SK-N-SH (cell line): ENCODE results near the gene MTFMT. TPM values are rescaled to one million over a fixed set of nuclear protein-coding genes. Genes with fewer than 3 reads are reported as not detected.

Experiments
- CTCF ChIA-PET: fragments of 300-600, 350-600 bp; formaldehyde crosslinking; extraction: SDS; loops from one replicate; lab custom pipeline; 2021; lab: Yijun Ruan, JAX
- POLR2A ChIA-PET: fragments of 350-600 bp; sonication (Branson Sonifier 250); formaldehyde crosslinking; extraction: SDS; loops from one replicate; lab custom pipeline; 2020; ENCODE audit warnings: antibody characterized with exemption, inconsistent platforms; lab: Yijun Ruan, JAX
- DNase-seq: peaks from one replicate; pipeline ENCODE4 v3.0.0; 2012
- H2AFZ ChIP-seq: fragments of 200-600 bp; sonication (generic); 2 replicates; pipeline ENCODE4 v1.8.1; 2016; ENCODE audit warnings: antibody characterized with exemption, mild to moderate bottlenecking, low read depth
- H3F3A ChIP-seq: fragments of 200-600 bp; sonication (generic); replicated peaks from 2 replicates; pipeline ENCODE3; 2016; ENCODE audit warnings: antibody characterized with exemption, mild to moderate bottlenecking; ENCODE audit not compliant: insufficient read depth
- H3K27ac ChIP-seq, 2 experiments: fragments of 200-500 bp in 1 of 2; fragments of 200-600 bp in 1 of 2; sonication (Bioruptor generic) in 1 of 2; sonication (generic), shearing (Covaris generic) in 1 of 2; 2 replicates each; pipeline versions ENCODE4 v1.5.1 to v1.6.1; 2014 to 2016; ENCODE audit warnings: low read depth in 2 of 2, inconsistent platforms in 1 of 2, low read length in 1 of 2, mild to moderate bottlenecking in 1 of 2, mixed read lengths in 1 of 2
- H3K27me3 ChIP-seq: fragments of 200-600 bp; sonication (generic), shearing (Covaris generic); 2 replicates; pipeline ENCODE4 v1.6.1; 2016; ENCODE audit warnings: mixed run types; ENCODE audit not compliant: insufficient read depth
- H3K36me3 ChIP-seq, 2 experiments: fragments of 200-500 bp in 1 of 2; fragments of 200-600 bp in 1 of 2; sonication (Bioruptor generic) in 1 of 2; sonication (generic) in 1 of 2; replicated peaks in 1 of 2; 2 replicates each; pipeline versions ENCODE3 to v1.5.1; 2014 to 2016; ENCODE audit warnings: low read length in 1 of 2, mild to moderate bottlenecking in 1 of 2; ENCODE audit not compliant: insufficient read depth in 2 of 2, control insufficient read depth in 1 of 2
- H3K4me1 ChIP-seq, 2 experiments: fragments of 200-500 bp in 1 of 2; fragments of 200-600 bp in 1 of 2; sonication (Bioruptor generic) in 1 of 2; sonication (generic), shearing (Covaris generic) in 1 of 2; 2 replicates each; pipeline versions ENCODE4 v1.5.1 to v1.6.1; 2014 to 2016; ENCODE audit warnings: low read depth in 1 of 2, low read length in 1 of 2, mixed run types in 1 of 2; ENCODE audit not compliant: insufficient read depth in 2 of 2, control insufficient read depth in 1 of 2
- H3K4me2 ChIP-seq: fragments of 200-600 bp; sonication (generic), shearing (Covaris generic); 2 replicates; pipeline ENCODE4 v1.6.1; 2017; ENCODE audit warnings: mixed run types
- H3K4me3 ChIP-seq, 2 experiments: fragments of 200-500 bp in 1 of 2; fragments of 200-600 bp in 1 of 2; sonication (Bioruptor generic) in 1 of 2; sonication (generic), shearing (Covaris generic) in 1 of 2; 2 replicates each; pipeline versions ENCODE4 v1.5.1 to v1.8.1; 2014 to 2016; ENCODE audit warnings: low read depth in 2 of 2, inconsistent platforms in 1 of 2, low read length in 1 of 2, mild to moderate bottlenecking in 1 of 2, mixed read lengths in 1 of 2, moderate library complexity in 1 of 2
- H3K79me2 ChIP-seq: fragments of 200-600 bp; sonication (generic); 2 replicates; pipeline ENCODE4 v1.8.1; 2017; ENCODE audit warnings: mild to moderate bottlenecking; ENCODE audit not compliant: insufficient read depth
- H3K9ac ChIP-seq: fragments of 200-600 bp; sonication (generic); 2 replicates; pipeline ENCODE4 v1.6.1; 2017; ENCODE audit warnings: mixed run types
- H3K9me2 ChIP-seq: fragments of 200-600 bp; sonication (generic); 2 replicates; pipeline ENCODE4 v1.6.1; 2017; ENCODE audit warnings: mixed run types
- H3K9me3 ChIP-seq: fragments of 200-600 bp; sonication (generic); 2 replicates; pipeline ENCODE4 v1.6.1; 2017; ENCODE audit warnings: mixed run types, mild to moderate bottlenecking, moderate library complexity
- H4K20me1 ChIP-seq: fragments of 200-600 bp; sonication (generic); 2 replicates; pipeline ENCODE4 v1.6.1; 2017; ENCODE audit warnings: mild to moderate bottlenecking, mixed run types; ENCODE audit not compliant: insufficient read depth
- CHD2 ChIP-seq: fragments of 150-350 bp; IDR thresholded peaks from 2 replicates; pipeline ENCODE4 v1.6.1; 2018; ENCODE audit warnings: low read length; ENCODE audit not compliant: partially characterized antibody
- ELF1 ChIP-seq: IDR thresholded peaks from 2 replicates; pipeline ENCODE4 v1.4.0; 2012
- EP300 ChIP-seq, 2 experiments: IDR thresholded peaks; 2 replicates each; pipeline versions ENCODE4 v1.4.0 to v1.6.1; 2012; ENCODE audit warnings: borderline replicate concordance in 1 of 2, low read depth in 1 of 2, low read length in 1 of 2
- EZH2phosphoT487 ChIP-seq: fragments of 200-600 bp; sonication (generic); IDR thresholded peaks from 2 replicates; pipeline ENCODE4 v1.6.1; 2017; ENCODE audit warnings: low read depth, mixed run types, mild to moderate bottlenecking, antibody characterized with exemption, moderate library complexity, borderline replicate concordance
- FOXM1 ChIP-seq: IDR thresholded peaks from 2 replicates; pipeline ENCODE4 v1.4.0; 2012; ENCODE audit warnings: low read depth, mild to moderate bottlenecking
- GABPA ChIP-seq: IDR thresholded peaks from 2 replicates; pipeline ENCODE4 v1.4.0; 2012; ENCODE audit warnings: low read depth, mild to moderate bottlenecking
- POLR2AphosphoS5 ChIP-seq: IDR thresholded peaks from 2 replicates; pipeline ENCODE4 v1.6.1; 2012; ENCODE audit warnings: low read depth, low read length
- RAD21 ChIP-seq: IDR thresholded peaks from 2 replicates; pipeline ENCODE4 v1.6.1; 2012; ENCODE audit warnings: mild to moderate bottlenecking, low read length
- RFX5 ChIP-seq: IDR thresholded peaks from 2 replicates; pipeline ENCODE4 v1.6.1; 2012; ENCODE audit warnings: mild to moderate bottlenecking, improper control_type of control experiment, low read length
- RXRA ChIP-seq: IDR thresholded peaks from 2 replicates; pipeline ENCODE4 v1.4.0; 2012; ENCODE audit warnings: low read depth, mild to moderate bottlenecking, borderline replicate concordance
- SMC3 ChIP-seq: IDR thresholded peaks from 2 replicates; pipeline ENCODE4 v1.6.1; 2012; ENCODE audit warnings: low read depth, low read length, improper control_type of control experiment
- TAF1 ChIP-seq: IDR thresholded peaks from 2 replicates; pipeline ENCODE4 v1.6.1; 2012; ENCODE audit warnings: low read depth, mild to moderate bottlenecking, low read length, moderate library complexity, borderline replicate concordance
- TEAD4 ChIP-seq: IDR thresholded peaks from 2 replicates; pipeline ENCODE4 v1.4.0; 2012; ENCODE audit warnings: mild to moderate bottlenecking, borderline replicate concordance; ENCODE audit not compliant: insufficient read depth
- YY1 ChIP-seq: IDR thresholded peaks from 2 replicates; pipeline ENCODE4 v1.4.0; 2012; ENCODE audit warnings: low read depth, mild to moderate bottlenecking
- WGBS: methylation state at CpG from one replicate; pipeline ENCODE4 v1.1.6; 2017; ENCODE audit warnings: low lambda C conversion rate; 5-methylcytosine and 5-hydroxymethylcytosine counted together
- polyA plus RNA-seq, 3 experiments: library from polyadenylated mRNA; depleted of rRNA; stranded (reverse); fragments of >200 nt; gene quantifications; 2 replicates each; pipeline ENCODE4 v1.2.3, GENCODE V29; 2012
- TF ChIP-seq, protein P1 (sequence below): IDR thresholded peaks from 2 replicates; pipeline ENCODE4 v1.6.1; 2012; ENCODE audit warnings: mild to moderate bottlenecking, low read depth, low read length, moderate library complexity
- TF ChIP-seq, protein P2 (sequence below): IDR thresholded peaks from 2 replicates; pipeline ENCODE4 v1.4.0; 2012; ENCODE audit warnings: low read depth

MTFMT gene
- polyA plus RNA-seq, 1 of the 3 experiments (the other 2 are of a cell fraction): 12.1 TPM

DNA sequence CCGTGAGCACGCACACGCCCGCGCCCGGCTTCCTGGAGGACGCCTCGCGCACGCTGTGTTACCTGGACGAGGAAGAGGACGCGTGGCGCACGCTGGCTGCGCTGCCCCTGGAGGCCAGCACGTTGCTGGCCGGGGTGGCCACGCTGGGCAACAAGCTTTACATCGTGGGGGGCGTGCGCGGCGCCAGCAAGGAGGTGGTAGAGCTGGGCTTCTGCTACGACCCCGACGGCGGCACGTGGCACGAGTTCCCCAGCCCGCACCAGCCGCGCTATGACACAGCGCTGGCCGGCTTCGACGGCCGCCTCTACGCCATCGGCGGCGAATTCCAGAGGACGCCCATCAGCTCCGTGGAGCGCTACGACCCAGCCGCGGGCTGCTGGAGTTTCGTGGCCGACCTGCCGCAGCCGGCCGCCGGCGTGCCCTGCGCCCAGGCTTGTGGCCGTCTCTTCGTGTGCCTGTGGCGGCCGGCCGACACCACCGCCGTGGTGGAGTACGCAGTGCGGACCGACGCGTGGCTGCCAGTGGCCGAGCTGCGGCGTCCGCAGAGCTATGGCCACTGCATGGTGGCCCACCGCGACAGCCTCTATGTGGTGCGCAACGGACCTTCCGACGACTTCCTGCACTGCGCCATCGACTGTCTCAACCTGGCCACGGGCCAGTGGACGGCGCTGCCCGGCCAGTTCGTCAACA is 48.0 kb upstream of the MTFMT start:
- no peak for DNase-seq
- H3K27ac ChIP-seq: no peak overlapping the region
- H4K20me1 ChIP-seq: no peaks in the 10 kb centered on the region
- H3K9ac ChIP-seq: no peak overlapping the region
- no peaks in the 10 kb centered on the region for H3F3A ChIP-seq
- no peak overlapping the region for H3K4me3 ChIP-seq
- no peak overlapping the region for H2AFZ ChIP-seq
- 75% methylated on average over 23 of the region's 85 CpGs for WGBS
- no peak for TF ChIP-seq GABPA
- TF ChIP-seq SMC3: no peak
- TF ChIP-seq RXRA: no peak
- TF ChIP-seq FOXM1: no peak
- TF ChIP-seq CHD2: no peak
- no peak for TF ChIP-seq EZH2phosphoT487
- TF ChIP-seq RFX5: no peak
- TF ChIP-seq EP300 (IDR thresholded peaks at IDR 0.05; ENCODE audit: borderline replicate concordance in 1 of 2, low read depth in 1 of 2, low read length in 1 of 2): no peak
- no peak overlapping the region for H3K4me2 ChIP-seq
- no peaks in the 10 kb centered on the region for H3K79me2 ChIP-seq
- H3K9me2 ChIP-seq: no peaks in the 10 kb centered on the region
- peaks cover 0 to 1% of the 10 kb centered on the region in 2 experiments; a peak in 1 of 4 replicates for H3K4me1 ChIP-seq
- 0 out of 2 replicates have a peak, but pooled peaks cover 6% of the 10 kb centered on the region for H3K27me3 ChIP-seq
- CTCF ChIA-PET: interaction anchor here (0.8 to 4.6 kb wide), 10 partner anchors 9 to 43 kb away, joined by 3 to 39 read pairs (median 4); partner anchors contain the start of gene RASL12
- no peaks in the 10 kb centered on the region for H3K36me3 ChIP-seq
- POLR2A ChIA-PET: no interaction called here
- no peaks in the 10 kb centered on the region for H3K9me3 ChIP-seq

DNA sequence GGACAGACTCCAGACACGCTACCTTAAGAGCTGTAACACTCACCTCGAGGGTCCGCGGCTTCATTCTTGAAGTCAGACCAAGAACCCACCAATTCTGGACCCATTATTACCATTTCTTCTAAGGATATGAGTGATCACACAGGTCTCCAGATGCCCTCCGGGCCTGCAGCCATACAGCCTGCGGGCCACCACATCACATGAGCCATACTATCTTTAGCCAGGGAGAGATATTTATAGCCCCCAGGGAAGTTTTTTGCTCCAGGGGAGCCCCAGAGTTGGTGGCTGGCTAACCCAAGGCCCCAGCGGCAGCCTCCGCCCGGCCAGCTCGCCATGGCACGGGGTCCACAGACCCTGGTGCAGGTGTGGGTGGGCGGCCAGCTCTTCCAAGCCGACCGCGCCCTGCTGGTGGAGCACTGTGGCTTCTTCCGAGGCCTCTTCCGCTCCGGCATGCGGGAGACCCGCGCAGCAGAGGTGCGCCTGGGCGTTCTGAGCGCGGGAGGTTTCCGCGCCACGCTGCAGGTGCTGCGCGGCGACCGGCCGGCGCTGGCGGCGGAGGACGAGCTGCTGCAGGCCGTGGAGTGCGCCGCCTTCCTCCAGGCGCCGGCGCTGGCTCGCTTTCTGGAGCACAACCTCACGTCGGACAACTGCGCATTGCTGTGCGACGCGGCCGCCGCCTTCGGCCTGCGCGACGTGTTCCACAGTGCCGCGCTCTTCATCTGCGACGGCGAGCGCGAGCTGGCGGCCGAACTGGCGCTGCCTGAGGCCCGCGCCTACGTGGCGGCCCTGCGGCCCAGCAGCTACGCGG is 47.2 kb upstream of the MTFMT start, which contains the start of gene KBTBD13:
KBTBD13 (plus strand) TSS at position 261 of the 805 bp plus-strand sequence; CDS start at position 331, 70 bp downstream.
- no peak within 1 kb of the TSS for H2AFZ ChIP-seq
- CTCF ChIA-PET: interaction anchor here (0.8 to 4.6 kb wide), 6 partner anchors 8 to 42 kb away, joined by 3 to 39 read pairs (median 7); partner anchors contain the start of gene RASL12
- WGBS: 96% methylated on average over 45 of the region's 73 CpGs

More for the DNA sequence above, 47.2 kb upstream of the MTFMT start, which contains the start of gene KBTBD13:
- POLR2A ChIA-PET: no interaction called here
- TF ChIP-seq TAF1: no peak
- TF ChIP-seq, protein P1, sequence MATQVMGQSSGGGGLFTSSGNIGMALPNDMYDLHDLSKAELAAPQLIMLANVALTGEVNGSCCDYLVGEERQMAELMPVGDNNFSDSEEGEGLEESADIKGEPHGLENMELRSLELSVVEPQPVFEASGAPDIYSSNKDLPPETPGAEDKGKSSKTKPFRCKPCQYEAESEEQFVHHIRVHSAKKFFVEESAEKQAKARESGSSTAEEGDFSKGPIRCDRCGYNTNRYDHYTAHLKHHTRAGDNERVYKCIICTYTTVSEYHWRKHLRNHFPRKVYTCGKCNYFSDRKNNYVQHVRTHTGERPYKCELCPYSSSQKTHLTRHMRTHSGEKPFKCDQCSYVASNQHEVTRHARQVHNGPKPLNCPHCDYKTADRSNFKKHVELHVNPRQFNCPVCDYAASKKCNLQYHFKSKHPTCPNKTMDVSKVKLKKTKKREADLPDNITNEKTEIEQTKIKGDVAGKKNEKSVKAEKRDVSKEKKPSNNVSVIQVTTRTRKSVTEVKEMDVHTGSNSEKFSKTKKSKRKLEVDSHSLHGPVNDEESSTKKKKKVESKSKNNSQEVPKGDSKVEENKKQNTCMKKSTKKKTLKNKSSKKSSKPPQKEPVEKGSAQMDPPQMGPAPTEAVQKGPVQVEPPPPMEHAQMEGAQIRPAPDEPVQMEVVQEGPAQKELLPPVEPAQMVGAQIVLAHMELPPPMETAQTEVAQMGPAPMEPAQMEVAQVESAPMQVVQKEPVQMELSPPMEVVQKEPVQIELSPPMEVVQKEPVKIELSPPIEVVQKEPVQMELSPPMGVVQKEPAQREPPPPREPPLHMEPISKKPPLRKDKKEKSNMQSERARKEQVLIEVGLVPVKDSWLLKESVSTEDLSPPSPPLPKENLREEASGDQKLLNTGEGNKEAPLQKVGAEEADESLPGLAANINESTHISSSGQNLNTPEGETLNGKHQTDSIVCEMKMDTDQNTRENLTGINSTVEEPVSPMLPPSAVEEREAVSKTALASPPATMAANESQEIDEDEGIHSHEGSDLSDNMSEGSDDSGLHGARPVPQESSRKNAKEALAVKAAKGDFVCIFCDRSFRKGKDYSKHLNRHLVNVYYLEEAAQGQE: no peak
- TF ChIP-seq POLR2AphosphoS5: no peak
- no peak for TF ChIP-seq TEAD4
- TF ChIP-seq ELF1: no peak
- TF ChIP-seq, protein P2, sequence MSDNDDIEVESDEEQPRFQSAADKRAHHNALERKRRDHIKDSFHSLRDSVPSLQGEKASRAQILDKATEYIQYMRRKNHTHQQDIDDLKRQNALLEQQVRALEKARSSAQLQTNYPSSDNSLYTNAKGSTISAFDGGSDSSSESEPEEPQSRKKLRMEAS: no peak
- no peak for TF ChIP-seq FOXM1
- TF ChIP-seq RAD21: no peak
- TF ChIP-seq YY1: no peak
- no peak within 1 kb of the TSS for H3K27ac ChIP-seq
- 0 out of 2 replicates have a peak, but pooled peaks cover 6% of the 10 kb centered on the region for H3K27me3 ChIP-seq
- H3F3A ChIP-seq: no peaks in the 10 kb centered on the region
- H3K4me2 ChIP-seq: no peak within 1 kb of the TSS
- H3K9me3 ChIP-seq: no peaks in the 10 kb centered on the region
- H4K20me1 ChIP-seq: no peaks in the 10 kb centered on the region
- no peak within 1 kb of the TSS for H3K4me3 ChIP-seq
- no peaks in the 10 kb centered on the region for H3K9me2 ChIP-seq
- DNase-seq: no peak
- H3K79me2 ChIP-seq: no peaks in the 10 kb centered on the region
- no peak within 1 kb of the TSS for H3K9ac ChIP-seq
- H3K36me3 ChIP-seq: no peaks in the 10 kb centered on the region
- peaks cover 0 to 6% of the 10 kb centered on the region in 2 experiments; a peak in 1 of 4 replicates for H3K4me1 ChIP-seq
